NCI-H82 (cell line): ENCODE results near the gene USF2.
"Not testable (repeated sequence)": the region's sequence is repeated elsewhere in the genome, so short reads cannot be mapped to it uniquely, and the experiment has no call there.

Experiments used
- DNase-seq: peaks from one replicate; lab custom pipeline; 2025; lab: John Stamatoyannopoulos, UW

Gene USF2

DNA sequence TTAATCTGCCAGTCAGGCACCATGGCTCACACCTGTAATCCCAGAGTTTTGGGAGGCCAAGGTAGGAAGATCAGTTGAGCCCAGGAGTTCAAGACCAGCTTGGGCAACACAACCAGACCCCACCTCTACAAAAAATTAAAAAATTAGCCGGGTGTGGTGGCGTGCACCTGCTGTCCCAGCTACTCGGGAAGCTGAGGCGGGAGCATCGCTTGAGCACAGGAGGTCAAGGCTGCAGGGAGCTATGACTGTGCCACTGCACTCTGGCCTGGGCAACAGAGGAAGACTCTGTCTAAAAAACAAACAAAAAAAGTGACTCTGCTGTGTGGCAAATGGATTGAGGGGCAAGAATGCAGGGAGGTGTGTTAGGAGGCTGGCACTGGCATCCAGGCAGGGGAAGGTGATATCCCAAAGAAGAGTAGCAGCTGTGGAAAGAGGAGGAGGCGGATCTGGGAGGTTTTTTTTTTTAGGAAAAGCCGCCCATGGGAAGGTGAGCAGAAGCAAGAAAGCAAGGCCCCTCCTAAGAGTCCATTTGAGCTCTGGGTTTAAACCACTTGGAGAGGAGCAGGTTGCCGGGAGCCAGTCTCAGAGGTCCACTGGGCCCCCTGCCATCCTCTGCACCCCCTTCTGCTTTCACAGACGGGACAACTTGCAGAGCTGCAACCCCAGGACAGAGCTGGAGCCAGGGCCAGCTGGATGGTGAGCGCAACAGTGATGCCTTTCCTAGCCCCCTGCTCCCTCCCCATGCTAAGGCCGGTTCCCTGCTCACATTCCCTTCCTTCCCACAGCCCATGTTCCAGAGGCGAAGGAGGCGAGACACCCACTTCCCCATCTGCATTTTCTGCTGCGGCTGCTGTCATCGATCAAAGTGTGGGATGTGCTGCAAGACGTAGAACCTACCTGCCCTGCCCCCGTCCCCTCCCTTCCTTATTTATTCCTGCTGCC is 15.7 kb downstream of the USF2 start:
- DNase-seq: no peak

DNA sequence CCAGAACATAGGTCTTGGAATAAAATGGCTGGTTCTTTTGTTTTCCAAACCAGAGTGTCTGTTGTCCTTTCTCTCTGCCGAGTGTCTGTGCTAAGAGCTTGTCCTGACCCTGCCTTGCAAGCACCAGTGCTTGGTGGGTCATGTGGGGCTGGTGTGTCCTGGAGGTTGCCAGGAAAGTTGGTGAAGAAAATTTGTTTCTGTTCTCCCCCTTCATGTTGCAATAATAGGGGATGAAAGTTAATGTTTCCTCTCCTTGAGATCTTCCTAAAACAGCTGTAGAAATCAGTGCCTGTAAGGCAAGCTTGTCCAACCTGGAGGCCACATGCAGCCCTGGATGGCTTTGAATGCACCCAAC is 16.3 kb downstream of the USF2 start:
- no peak for DNase-seq

DNA sequence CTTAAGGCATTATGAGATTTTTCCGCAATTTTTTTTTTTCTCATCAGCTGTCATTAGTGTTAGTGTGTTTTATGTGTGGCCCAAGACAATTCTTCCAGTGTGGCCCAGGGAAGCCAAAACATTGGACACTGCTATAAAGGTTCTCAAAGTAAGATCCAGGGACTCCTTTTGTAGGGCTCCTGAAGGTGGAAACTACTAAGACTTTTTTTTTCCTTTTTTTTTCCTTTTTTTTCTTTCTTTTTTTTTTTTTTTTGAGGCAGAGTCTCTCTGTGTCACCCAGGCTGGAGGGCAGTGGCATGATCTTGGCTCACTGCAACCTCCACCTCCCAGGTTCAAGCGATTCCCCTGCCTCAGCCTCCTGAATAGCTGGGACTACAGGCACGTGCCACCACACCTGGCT is 16.7 kb downstream of the USF2 start:
- DNase-seq: not testable (repeated sequence)

DNA sequence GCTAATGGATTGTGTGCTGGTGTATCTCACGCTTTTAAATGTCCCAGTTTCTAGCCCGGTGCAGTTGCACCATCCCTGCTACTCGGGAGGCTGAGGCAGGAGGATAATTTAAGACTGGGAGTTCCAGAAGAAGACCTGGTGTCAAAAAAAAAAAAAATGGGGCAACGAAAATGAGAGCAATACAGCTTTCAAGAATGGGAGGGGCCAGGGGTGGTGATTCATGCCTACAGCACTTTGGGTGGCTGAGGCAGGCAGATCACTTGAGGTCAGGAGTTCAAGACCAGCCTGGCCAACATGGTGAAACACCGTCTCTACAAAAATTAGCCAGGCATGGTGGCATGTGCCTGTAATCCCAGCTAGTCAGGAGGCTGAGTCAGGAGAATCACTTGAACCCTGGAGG is 17.3 kb downstream of the USF2 start:
- DNase-seq: not testable (repeated sequence)

DNA sequence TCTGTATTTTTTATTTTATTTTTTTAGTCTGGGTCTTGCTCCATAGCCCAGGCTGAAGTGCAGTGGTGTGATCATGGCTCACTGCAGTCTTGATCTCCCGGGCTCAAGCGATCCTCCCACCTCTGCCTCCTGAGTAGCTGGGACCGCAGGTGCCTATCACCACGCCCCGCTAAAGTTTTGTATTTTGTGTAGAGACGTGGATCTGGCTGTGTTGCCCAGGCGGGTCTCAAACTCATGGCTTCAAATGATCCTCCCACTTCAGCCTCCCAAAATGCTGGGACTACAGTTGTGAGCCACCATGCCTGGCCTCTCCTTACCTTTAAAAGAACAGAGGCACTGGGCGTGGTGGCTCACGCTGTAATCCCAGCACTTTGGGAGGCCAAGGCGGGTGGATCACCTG is 19.0 kb downstream of the USF2 start:
- no peak for DNase-seq

DNA sequence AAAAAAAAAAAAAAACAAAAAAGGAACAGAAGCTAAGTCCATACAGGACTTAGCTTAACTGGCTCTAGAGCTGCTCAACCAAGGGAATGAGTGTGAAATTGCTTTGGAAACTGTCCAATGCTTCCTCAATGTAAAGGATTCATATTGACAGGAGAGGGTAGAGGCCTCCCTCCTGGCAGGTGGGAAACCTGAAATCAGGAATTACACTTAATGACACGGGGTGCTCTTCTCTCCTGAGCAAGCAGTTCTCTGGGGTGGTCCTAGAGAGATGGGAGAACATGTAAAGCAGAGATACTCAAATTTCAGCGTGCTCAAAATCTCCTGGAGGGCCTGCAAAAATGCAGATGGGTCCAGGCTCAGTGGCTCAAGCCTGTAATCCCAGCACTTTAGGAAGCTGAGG is 19.6 kb downstream of the USF2 start:
- DNase-seq: no peak

DNA sequence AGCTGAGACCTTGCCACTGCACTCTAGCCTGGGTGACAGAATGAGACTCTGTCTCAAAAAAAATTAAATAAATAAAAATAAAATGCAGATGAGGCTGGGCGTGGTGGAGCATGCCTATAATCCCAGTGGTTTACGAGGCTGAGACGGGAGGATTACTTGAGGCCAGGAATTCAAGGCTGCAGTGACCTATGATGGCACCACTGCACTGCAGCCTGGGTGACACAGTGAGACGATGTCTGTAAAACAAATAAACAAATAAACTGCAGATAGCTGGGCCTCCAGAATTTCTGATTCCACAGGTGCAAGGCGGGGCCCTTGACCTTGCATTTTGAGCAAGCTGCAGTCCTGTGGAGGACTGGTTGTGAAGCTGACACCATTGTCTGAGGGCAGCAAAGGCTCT is 20.1 kb downstream of the USF2 start:
- DNase-seq: no peak

DNA sequence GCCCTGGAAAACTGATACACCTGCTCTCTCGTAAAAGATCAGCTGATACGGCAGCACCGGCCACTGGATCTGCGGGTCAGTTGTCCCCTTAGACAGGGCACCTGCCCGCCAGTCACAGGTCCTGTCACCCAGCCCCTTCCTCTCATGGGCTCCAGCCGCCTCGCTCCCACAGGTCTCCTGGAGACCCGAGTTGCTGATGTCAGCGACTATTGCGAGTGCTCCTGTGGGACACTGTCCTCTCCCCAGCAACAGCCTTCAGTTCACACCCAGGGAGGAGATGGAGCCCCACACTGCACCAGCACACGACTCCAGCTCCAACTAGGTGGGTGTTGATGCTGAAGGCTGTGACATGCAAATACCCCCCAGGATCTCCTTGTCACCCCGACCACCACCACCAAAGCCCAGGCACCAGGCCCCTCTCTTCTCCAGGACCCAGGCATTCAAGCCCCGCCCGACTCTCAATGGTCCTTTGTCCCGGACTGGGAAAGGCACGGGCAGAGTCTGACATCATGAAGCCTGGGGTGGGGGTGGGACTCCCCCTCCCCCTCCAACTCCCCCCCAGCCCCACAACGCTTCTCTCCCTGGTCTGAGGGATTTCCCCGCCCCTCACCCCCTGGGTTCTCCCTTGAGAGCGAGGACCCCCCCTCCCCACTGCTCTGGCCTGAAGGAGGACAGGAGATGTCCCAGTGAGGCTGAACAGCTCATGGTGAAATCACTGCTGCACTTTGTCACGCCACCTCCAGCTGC is 21.8 kb downstream of the USF2 start:
- DNase-seq: no peak

DNA sequence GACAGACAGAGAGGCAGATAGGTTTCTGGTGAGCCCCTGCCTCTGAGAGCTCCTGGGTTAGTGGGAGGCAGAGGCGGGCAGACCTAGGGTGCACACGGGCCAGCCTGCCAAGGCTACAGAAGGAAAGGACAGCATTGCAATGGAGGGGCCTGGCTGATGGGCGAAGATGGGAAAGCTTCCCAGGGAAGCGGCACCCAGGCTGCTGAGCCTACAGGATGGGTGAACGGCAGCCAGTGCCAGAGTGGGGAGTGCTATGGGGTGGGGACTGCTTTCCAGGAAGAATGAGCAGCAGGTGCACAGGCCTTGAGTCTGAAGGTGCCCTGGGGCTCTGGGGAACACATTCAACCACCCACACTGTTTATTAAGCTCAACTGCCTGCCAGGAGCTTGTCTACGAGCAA is 22.5 kb downstream of the USF2 start:
- no peak for DNase-seq

DNA sequence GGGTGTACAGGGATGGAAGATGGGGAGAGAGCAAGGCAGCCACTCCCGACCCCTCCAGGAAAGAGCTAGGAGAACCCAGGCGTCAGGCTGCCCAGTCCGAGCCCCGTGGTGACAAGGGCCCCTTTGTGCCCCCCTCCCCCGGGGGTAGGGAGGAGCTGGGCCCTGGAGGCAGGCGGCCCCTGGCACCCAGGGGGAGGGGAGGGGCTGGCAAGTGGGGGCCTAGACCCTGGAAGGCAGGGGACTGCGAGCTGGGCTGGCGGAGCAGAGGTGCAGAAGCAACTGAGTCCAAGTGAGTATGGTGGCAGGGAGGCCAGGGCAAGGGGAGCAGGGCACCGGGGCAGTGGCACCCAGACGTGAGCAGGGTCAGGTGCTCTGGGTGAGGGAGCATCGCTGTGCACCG is 23.2 kb downstream of the USF2 start, which contains the start of gene MAG:
Gene MAG (plus strand): TSS at position 246 of the 400 bp plus-strand sequence. CDS start 3,248 bp downstream, outside the sequence.
- DNase-seq: no peak

DNA sequence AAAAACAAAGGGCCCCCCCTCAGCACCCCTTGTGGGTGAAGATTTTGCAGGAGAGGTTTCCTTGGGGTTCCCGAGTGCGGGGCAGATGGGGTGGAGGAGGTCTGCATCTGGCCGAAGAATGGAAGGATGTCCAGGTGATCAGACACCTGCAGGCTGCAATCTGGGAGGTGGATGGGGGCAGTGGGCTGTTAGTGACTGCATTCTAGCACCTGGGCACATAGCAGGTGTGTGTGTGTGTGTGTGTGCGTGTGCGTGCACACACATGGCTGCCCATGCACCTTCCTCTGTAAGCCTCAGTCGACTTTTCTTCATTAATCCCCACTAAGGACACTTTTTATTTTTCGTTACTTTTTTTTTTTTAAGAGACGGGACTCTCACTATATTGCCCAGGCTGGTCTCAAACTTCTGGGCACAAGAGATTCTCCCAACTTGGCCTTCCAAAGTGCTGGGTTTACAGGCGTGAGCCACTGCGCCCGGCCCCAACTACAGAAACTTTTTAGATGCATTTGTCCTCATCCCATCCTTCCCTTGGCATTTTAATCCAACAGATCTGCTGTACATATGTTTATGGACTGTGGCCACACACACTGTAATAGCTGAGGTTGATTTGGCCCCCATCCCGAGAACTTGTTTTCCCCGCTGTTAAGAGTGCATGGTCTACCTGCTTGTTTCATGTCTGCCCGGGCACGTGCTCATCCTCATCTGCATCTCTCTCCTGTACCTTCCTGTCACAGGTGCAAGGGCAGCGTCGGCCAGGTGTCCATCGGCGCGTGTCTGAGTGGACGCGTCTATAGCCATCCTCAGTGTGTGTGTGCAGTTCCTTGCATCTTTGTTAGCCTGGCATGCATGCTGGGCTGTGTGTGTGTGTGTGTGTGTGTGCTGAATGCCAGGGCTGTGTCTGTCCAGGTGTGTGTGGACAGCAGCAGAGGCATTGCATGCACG is 23.9 kb downstream of the USF2 start:
- no peak for DNase-seq

DNA sequence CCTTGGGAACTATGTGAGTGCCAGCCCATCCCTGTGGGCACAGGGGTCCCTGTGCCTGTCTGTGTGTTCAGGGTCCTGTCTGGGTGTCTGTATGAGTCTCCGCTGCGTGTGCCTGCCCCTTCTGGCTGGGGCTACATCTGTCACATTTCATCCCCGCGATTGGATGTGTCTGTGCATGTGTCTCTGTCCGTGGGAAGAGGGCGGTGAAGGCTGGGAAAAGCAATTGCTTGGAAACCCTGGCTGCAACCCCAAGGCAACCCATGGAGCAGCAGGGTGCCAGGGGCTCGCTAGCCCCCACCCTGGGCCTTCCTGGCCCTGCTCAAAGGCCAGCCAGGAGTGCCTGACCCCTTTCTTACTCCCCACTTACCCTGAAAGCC is 24.6 kb downstream of the USF2 start:
- DNase-seq: no peak

DNA sequence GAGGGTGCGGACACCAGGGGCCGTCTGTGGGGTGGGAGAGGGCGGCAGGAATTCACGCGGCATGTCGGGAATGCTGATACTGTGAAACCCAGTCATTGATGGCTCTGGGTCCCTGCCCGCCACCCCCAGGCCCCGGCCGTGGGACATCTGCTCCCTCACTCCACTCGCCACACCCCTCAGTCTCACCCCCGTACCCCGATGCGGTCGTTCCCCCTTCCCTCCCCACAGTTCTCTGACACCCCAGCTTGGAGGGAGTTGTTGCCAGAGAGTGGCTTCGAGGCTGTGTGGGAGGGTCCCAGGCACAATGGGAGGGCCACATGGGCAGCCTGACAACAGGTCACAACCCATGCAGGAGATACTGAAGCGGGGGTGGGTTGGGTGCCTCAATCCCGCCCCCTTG is 25.0 kb downstream of the USF2 start:
- no peak for DNase-seq

DNA sequence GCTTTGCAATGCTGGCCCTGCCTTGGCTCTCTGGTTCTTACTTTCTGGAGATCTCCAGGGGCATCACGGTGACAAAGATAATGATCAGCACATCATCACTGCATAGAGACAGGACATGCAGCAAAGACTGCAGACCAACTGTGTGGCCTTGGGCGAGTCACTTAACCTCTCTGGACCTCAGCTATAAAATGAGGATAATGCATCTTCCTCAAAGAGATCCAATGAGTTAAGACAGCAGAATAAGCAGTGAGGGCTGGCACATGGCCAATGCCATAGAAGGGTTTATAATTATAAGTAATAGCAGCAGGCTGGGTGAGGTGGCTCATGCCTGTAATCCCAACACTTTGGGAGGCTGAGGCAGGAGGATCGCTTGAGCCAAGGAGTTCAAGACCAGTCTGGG is 25.6 kb downstream of the USF2 start:
- peak; percentile 25 for DNase-seq

DNA sequence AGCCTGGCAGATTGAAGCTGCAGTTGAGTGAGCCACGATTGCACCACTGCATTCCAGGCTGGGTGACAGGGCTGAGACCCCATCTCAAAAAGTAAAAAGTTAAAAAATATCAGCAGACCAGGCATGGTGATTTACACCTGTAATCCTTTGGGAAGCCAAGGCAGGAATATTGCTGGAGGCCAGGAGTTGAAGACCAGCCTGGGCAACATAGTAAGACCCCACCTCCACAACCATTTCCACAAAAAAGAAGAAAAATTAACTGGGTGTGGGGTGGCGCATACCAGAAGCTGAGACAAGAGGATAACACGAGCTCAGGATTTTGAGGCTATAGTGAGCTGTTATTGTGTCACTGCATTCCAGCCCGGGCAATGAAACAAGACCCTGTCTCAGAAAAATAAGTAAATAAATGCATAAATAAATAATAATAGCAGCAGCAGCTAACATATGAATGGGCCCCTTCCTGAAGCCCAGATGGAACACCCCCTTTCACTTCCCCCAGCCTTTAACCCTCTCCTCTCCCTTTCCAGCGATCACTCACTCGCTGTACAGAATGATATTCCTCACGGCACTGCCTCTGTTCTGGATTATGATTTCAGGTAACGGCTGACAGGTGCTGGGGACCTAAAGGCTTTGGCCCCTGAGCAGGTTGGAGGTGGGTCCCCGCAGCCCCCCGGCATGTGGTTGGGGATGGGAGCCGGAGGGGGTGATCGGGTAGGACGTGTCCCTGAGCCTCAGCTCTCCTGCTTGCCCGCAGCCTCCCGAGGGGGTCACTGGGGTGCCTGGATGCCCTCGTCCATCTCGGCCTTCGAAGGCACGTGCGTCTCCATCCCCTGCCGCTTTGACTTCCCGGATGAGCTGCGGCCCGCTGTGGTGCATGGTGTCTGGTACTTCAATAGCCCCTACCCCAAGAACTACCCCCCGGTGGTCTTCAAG is 26.4 kb downstream of the USF2 start:
- no peak for DNase-seq

DNA sequence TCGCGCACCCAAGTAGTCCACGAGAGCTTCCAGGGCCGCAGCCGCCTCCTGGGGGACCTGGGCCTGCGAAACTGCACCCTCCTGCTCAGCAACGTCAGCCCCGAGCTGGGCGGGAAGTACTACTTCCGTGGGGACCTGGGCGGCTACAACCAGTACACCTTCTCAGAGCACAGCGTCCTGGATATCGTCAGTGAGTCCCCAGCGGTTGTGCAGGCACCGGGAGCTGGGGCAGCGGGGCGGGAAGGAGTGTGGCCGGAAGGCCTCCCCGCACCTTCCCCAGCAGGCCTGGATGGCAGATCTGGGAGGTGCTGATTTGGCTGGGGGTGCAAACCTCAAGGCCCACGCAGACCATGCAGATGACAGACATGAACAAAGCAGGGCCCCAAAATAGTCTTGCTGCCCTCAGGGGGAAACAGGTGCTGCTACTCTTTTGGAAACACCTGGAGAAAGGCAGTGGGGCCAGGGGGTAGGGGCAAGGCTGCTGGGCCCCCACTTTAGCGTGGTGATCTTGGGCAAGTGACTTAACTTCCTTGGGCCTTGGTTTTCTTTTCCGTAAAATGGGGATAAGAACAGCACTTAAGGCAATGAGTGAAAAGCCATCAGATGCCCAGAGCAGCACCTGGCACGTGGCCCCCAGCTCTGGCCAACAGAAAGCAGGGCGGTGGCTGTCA is 27.2 kb downstream of the USF2 start:
- peak; percentile 10 for DNase-seq

DNA sequence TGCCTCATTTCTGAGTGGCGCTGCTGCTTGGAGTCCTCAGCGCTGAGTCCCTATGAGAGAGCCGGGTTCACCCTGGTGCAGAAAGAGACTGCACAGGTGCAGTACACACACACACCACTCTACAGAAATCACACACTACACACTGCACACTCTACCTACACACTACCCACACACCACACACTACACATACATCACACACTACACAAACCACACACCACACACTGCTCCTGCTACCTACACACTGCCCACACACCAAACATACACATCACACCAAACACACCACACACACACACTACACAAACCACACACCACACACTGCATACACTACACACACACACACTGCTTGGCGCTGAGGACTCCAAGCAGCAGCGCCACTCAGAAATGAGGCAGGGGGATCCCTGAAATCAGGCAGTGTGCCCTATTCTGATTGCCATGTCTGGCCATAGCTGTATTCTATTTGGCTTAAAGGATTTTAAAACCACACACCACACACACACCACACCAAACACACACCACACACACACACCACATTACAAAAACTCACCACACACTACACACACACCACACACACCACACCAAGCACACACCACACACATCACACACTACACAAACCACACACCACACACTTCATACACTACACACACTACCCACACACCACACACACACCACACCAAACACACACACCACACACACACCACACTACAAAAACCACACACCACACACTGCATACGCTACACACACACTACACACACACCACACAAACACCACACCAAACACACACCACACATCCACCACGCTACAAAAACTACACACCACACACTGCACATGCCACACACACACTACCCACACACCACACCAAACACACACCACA is 28.1 kb downstream of the USF2 start:
- no peak for DNase-seq

DNA sequence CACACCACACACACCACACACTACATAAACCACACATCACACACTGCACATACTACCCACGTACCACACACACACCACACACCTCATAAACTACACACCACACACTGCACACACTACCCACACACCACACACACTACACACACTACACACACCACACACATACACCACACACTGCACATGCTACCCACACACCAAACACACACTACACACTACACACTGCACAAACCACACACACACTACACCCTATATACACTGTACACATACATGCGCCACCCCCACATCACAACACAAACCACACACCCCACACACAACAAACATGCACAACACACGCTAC is 28.7 kb downstream of the USF2 start:
- no peak for DNase-seq

DNA sequence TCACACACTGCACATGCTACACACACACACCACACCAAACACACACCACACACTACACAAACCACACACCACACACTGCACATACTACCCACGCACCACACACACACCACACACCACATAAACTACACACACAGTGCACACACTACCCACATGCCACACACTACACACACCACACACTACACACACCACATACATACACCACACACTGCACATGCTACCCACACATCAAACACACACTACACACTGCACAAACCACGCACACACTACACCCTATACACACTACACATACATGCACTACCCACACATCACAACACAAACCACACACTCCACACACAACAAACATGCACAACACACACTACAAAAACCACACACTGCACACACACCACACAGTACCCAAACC is 29.2 kb downstream of the USF2 start:
- no peak for DNase-seq

DNA sequence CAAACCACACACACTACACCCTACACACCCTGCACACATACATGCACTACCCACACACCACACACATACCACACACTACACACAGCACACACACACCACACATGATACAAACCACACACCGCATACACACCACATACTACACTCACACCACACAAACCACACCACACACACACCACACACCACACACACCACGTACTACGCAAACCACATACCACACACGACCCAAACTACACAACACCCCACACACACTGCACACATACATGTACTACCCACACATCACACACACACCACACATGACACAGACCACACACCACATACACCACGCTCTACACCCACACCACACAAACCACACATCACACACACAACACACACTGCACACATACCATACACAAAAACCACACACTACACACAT is 29.8 kb downstream of the USF2 start:
- DNase-seq: no peak
